HG02973 (cell line): ENCODE results near the gene SMIM38.
"Not testable (repeated sequence)": the region's sequence is repeated elsewhere in the genome, so short reads cannot be mapped to it uniquely, and the experiment has no call there.

Experiments
- ATAC-seq: cut with Tn5 transposase; IDR thresholded peaks from one replicate; pipeline ENCODE4 v1.9.1; 2021; ENCODE audit warnings: moderate library complexity; ENCODE audit not compliant: unreplicated experiment

Gene SMIM38

DNA sequence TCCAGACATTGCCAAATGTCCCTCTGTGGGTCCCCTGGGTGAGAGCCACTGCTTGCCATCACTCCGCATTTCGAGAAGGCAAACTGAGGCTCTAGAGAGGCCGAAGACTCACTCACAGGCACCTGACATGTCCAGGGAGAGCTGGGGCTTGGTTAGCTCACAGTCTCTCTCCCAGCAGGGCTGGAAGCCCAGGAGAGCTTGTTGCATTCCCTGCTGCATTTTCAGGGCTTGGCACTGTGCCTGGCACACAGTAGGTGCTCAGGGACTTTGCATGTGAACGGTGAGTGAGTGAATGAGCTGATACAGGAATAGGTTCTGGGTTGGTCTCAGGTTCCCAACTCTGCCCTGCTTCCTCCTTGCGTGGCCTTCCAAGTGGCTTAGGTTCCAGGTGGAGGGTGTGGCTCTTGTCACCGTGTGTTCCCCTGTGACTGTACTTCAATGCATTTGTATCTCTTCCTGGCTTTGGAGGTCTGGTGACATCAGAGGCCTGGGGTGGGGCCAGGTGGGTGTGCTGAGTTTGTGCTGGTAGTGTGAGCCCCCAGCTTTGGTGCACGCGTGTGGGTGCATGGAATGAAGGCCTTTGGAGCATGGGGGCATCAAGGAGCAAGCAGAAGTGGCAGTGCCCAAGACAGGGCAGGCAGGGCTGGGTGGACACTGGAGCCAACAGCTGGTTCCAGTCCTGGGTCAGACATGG is 18.4 kb upstream of the SMIM38 start:
- no peak for ATAC-seq

DNA sequence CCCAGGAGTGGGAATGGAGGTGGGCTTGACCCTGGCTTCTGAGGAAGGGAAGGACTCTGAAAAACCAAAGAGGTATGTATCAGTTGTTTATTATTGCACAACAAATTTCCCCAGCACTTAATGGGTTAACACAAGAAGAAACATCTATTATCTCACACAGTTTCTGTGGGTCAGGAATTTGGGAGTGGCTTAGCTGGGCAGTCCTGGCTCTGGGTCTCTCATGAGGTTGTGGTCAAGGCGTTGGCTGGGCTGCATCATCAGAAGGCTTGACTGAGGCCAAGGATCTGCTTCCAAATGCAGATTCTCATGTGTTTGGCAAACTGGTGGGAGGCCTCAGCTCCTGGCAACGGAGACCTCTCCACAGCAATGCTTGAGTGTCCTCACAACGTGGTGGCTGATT is 17.5 kb upstream of the SMIM38 start:
- no peak for ATAC-seq

DNA sequence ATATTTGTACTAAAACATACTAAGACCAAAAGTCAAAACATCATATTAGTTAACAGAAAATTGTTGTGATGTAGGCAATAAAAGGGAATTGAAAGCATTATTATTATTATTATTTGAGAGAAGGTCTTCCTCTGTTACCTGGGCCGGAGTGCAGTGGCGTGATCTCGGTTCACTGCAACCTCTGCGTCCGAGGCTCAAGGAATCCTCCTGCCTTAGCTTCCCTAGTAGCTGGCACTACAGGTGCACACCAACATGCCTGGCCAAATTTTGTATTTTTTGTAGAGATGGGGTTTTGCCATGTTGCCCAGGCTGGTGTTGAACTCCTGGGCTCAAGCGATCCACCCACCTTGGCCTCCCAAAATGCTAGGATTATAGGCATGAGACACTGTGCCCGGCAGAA is 15.6 kb upstream of the SMIM38 start:
- ATAC-seq, result not testable (repeated sequence)

GRCh38 chr11:69140635-69141034 is 15.1 kb upstream of the SMIM38 start:
- ATAC-seq, result no peak

DNA sequence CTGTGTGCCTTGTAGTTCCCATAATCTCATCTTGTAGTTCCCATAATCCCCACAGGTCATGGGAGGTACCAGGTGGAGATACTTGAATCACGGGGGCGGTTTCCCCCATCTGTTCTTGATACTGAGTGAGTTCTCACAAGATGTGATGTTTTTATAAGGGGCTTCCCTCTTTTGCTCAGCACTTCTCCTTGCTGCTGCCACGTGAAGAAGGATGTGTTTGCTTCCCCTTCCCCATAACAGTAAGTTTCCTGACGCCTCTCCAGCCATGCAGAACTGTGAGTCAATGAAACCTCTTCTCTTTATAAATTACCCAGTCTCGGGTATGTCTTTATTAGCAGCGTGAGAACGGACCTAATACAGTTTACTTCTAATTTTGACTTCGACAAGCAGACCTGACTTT is 14.0 kb upstream of the SMIM38 start:
- no peak for ATAC-seq

- ATAC-seq, result no peak
Measured at GRCh38 chr11:69142895-69143294, 12.8 kb upstream of the SMIM38 start.

DNA sequence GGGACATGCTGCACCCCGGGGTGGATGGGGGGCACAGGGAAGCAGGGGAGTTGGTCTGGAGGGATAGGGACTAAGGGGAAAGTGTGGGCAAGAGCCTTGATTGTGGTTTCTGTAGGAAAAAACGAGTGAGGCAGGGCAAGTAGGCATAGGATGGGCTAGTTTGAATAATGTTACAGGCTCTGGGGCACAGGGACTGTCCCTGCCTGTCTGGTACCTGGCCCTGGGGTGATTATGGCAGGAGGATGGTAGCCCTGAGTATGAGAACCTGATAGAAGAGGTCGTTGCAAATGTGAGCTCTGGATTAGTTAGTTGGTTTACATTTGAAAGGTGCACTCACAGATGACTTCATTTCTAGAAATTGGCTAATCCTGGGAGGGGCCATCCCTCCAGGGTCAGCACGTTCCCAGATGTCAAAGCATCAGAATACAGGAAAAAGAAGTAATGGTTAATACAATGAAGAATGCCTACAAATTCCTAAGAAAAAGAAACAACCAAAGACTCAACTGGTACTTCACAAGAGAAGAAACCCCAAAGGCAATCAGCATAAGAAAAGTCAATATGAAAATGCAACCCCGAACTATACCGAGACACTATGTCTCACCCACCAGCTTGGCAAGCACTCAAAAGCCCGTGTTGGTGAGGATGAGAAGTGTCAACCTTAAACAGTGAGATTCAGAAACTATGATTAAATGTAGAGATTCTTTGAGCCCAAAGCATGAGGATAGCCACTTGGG is 11.3 kb upstream of the SMIM38 start:
- ATAC-seq, result no peak

DNA sequence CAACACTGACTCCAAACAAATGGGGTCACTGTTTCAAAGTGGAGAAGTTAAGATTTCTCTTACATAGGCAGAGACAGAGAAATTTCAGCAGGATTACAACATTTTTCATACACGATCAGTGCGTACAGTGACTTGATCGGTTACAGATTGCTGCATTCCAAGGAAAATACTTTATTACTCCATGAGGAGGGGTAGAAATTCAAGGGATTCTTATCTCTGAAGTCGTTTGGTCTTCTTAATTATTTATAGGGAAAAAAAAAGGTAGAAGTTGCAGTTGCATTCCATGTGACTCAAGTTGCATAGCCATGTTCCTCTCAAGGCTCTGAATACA is 10.7 kb upstream of the SMIM38 start:
- ATAC-seq, result no peak

DNA sequence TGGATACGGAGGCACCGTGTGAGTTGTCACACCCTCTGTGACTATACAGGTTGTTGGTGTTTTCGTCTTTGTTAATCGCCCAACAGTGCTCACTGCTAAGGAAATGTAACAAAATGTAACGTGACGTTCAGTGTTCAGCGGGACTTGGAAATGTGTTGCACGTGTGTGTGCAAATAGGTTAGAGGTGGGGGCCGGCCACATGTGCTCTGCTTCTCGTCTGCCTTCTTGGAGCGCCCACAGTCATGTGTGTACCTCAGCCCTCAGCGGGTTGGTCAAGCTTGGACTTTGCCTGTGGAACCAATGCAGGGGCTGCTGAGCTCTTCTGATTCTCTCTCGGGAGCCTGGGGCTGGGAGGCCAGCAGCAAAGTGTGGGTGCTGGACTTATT is 7.4 kb upstream of the SMIM38 start:
- no peak for ATAC-seq

GRCh38 chr11:69148806-69149205 is 6.9 kb upstream of the SMIM38 start:
- ATAC-seq, result no peak

- not testable (repeated sequence) for ATAC-seq
Measured at GRCh38 chr11:69149338-69150045, 6.2 kb upstream of the SMIM38 start.

- ATAC-seq, result no peak
Measured at GRCh38 chr11:69150175-69150574, 5.6 kb upstream of the SMIM38 start.

DNA sequence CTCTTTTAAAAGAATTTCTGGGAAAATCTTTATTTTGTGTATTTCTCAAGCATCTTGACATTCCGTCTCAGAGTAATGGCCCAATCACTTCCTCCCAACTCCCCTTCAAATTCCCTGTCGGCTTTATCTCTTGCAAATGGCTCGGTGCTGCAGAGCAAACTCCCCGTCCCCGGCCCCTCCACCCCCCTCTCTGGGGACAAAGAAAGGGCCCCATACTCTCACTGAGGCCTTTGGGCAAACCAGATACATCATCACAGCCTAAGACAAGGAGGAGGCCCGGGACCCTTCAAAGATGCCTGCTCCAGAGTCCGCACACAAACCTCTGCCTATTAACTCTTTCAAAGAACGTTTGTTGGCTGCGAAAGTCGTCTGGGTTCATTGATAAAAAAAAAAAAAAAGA is 3.9 kb upstream of the SMIM38 start:
- no peak for ATAC-seq

DNA sequence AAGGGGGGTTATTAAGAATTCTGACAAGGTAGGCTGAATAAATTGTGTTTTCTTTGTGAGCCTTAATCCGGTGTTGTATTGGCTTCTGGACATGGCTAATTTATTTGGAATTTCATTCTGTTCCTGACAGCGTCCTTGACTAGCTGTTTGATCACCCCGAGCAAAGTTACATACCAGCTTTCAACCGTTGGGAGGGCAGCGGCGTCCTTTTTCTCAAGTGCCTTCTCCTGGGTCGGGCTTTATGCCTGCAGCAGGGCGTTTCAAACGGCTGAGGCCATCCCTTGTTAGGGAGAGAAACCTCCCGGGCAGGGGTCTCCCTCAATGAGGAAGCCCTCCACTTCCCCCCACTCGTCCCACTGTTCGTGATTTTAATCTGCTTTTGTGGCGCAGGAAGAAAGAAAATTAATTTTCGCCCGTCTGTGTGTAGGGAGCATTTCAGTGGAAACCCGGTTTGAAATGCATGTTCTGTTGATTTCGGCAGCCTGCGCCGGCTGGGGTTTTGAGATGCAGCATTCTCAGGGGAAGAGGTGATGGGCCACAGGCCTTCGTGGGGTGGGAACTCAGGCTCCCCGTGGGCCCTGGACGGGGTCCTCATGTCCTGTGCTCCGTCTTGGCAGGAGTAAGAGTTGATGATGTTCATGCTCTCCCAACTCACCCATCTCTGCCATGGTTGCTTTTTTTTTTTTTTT is 2.9 kb upstream of the SMIM38 start:
- ATAC-seq, result no peak

DNA sequence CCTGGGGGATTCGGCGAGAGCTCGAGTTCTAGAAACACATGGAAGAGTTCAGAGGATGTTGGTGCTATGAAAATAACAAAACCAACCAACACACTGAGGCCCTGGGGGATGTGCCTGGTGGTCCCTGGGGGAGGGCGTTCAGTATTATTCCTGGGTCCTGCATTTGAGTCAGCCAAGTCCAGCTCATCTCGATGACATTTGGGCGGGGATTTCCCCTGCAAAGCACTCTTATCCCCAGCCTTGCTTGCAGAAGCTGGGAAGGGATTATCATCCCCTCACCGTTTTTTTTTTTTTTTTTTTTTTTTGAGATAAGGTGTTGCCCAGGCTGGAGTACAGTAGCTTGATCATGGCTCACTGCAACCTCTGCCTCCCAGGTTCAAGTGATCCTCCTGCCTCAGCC is 2.1 kb upstream of the SMIM38 start:
- ATAC-seq, result no peak

DNA sequence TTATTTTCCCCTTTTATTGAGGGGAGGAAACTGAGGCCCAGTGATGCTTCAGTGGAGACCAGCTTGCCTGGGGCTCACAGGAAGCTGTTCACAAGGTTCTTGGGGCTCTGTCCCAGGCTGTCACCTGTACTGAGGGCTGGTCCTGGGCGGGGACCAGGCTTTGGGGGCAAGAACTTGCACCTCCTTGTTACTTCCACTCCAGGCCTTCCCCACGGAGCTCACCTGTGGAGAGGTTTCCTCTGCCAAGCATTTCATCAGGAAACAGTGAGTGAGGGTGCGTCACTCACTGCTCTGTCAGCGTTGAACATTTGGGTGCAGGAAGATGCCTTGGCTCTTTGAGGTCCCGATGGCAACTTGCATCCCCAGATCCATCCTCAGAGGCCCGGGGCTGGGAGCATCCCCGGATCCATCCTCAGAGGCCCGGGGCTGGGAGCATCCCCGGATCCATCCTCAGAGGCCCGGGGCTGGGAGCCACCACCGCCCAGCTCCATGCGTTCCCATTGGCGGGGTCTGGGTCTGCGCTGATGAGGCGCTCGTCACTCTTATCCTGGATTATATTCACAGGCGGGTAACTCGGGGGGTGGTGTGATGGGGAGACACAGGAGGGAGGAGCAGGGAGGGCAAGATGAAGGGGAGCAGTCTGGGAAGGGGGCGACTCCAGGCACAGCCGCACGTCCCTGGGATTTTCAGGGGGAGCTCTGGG is 1.4 kb upstream of the SMIM38 start:
- no peak for ATAC-seq

- ATAC-seq, result no peak
Measured at GRCh38 chr11:69154938-69155301, 815 bp upstream of the SMIM38 start.

GRCh38 chr11:69156235-69156639 is 502 bp downstream of the SMIM38 start:
- no peak for ATAC-seq

- no peak for ATAC-seq
Measured at GRCh38 chr11:69156673-69157155, 979 bp downstream of the SMIM38 start.

DNA sequence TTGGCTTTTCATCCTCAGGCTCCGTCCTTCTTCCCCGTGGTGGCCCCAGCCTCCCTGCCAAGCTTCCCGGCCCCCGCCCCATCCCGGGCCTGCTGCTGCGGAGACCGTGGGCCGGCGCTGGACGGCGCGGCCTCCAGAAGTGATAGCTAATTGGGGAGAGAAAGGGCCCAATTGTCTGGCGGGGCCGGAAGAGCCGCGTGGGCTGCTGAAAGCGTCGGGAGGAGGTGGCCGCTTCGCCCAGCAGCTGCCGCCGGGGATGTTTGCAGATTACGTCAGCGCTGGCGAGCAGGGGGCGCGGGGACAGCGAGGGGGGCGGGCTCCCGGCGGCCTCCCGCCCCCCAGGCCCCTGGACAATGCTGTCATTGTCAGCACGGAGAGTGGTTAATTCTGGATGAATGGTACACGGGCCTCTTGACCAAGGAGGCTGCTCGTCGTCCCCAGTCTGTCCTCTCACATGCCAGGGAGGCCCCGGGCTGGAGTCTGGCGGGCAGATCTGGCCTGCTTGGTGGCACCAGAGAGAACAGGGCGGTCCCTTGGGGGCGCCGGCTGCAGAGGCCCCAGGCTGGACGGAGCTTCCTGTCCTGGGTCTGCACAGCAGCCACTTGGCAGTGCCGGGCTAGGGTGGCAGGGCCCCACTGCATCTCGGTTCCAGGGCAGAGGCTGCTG is 1.6 kb downstream of the SMIM38 start:
- no peak for ATAC-seq
